ENCODE results near the gene DCK.

DNA sequence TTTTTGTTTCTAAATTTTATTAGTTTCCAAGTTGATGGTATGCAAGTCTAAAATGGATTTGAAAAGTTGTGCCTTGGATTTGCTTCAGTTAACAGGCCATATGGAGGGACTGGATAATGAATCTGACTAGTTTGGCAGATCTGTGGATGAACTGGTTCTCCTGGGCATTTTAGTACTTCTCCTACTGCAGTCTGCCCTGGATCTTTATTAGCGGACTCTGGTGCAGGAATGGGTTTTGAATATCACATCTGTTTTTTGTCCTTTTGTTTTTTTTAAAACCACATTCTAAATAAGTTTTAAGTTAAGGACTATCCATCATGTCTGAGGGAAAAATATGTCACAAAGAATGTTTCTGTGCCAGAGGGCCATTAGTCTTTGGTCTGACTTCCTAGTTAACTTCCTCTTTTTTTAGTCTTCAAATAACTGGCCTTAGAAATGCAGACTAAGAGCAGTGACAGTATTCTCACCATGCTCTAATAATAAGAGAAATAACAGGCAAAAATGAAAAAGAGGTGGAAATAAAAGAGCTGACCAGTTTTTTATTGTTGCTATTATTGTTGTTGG, 13.9 kb upstream of the DCK start:
- TF ChIP-seq, protein P1, sequence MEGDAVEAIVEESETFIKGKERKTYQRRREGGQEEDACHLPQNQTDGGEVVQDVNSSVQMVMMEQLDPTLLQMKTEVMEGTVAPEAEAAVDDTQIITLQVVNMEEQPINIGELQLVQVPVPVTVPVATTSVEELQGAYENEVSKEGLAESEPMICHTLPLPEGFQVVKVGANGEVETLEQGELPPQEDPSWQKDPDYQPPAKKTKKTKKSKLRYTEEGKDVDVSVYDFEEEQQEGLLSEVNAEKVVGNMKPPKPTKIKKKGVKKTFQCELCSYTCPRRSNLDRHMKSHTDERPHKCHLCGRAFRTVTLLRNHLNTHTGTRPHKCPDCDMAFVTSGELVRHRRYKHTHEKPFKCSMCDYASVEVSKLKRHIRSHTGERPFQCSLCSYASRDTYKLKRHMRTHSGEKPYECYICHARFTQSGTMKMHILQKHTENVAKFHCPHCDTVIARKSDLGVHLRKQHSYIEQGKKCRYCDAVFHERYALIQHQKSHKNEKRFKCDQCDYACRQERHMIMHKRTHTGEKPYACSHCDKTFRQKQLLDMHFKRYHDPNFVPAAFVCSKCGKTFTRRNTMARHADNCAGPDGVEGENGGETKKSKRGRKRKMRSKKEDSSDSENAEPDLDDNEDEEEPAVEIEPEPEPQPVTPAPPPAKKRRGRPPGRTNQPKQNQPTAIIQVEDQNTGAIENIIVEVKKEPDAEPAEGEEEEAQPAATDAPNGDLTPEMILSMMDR (conservative IDR thresholded peaks at IDR 0.05), result no peak
- TF ChIP-seq EZH2 (IDR thresholded peaks at IDR 0.05; ENCODE audit: low read depth), result no peak

Measured in PC-9 (cell line).